Right forelimb (tissue), 1 donor: ENCODE data around the gene SH3TC1.

Experiments used
- DNase-seq: peaks from one replicate; pipeline ENCODE4 v3.0.0-alpha.2; 2018

The SH3TC1 gene

GRCh38 chr4:8280158-8280875, 81.2 kb downstream of the SH3TC1 start:
- no peak for DNase-seq

GRCh38 chr4:8280876-8281440, 81.9 kb downstream of the SH3TC1 start:
- no peak for DNase-seq

DNA sequence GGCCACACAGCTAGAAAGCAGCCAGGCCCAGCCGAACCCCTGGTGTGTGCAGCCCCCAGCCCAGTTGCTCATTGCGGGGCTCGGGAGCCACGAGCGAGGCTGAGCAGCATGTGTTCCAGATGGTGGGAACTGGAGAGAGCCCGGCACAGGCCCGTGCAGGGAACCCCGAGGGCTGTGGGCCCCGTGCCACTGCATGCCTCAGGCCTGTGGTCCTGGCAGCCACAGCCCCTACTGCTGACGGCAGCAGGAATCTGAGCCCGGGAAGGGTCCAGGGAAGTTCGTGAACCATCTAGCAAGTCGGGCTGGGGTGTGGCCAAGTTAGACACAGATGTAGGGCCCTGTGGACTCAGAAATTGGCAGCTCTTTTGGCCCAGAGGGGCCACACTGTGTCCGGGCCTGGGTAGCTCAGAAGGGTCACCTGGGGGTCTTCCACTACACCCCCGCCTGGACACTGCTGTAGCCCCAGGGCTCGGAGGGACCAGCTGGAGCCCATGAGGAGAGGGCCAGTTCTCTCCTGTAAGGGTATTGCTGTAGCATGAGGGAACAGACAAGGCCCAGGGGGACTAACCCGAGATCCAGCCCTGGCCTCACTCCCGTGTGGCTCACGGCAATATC, 82.5 kb downstream of the SH3TC1 start:
- DNase-seq = peak; percentile 87

- no peak for DNase-seq
Observed at GRCh38 chr4:8282134-8282641, 83.1 kb downstream of the SH3TC1 start.

DNA sequence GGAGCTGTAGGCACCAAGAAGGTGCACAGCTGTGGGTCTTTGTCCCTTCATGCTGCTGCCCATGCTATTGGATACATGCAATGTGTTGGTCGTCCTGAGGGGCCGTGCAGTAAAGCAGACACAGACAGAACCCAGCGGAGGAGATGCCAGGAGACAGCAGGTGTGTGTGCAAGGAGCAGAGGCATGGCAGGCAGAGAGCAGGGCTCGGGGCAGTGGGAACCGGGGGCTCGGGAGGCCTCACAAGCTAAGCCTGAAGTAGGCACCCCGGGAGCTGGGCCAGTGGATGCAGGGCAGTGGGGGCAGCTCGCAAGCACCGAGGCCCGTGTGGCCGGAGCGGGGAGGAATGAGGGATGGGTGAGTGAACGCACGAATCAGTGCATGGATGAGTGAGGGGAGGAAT, 83.7 kb downstream of the SH3TC1 start:
- DNase-seq = no peak

- no peak for DNase-seq
Observed at GRCh38 chr4:8283161-8283560, 84.1 kb downstream of the SH3TC1 start.

DNA sequence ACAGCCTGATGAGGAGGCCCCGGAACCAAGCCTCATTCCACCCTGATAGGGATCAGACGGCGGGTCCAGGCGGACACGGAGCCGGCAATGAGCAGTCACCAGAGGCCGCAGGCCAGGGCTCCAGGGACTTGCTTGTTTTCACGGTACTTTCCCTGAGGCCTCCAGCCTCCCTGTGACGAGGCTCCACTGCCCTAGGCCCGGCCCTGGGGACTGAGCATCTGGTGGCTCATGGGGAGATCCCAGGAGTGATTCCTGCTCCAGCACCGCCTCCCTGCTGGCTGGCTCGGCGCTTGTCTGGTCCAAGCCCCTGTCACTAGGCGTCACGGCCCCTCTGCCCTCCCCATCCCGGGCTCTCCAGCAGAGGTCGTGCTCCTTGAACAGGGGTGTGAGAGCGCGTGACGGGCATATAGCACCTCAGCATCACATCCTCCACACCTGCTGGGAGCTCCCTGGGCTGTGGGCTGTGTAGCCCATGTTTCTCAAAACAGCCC, 84.6 kb downstream of the SH3TC1 start:
- DNase-seq = no peak

- no peak for DNase-seq
Observed at GRCh38 chr4:8284391-8284790, 85.3 kb downstream of the SH3TC1 start.

- DNase-seq = no peak
Observed at GRCh38 chr4:8285143-8285975, 86.3 kb downstream of the SH3TC1 start.

DNA sequence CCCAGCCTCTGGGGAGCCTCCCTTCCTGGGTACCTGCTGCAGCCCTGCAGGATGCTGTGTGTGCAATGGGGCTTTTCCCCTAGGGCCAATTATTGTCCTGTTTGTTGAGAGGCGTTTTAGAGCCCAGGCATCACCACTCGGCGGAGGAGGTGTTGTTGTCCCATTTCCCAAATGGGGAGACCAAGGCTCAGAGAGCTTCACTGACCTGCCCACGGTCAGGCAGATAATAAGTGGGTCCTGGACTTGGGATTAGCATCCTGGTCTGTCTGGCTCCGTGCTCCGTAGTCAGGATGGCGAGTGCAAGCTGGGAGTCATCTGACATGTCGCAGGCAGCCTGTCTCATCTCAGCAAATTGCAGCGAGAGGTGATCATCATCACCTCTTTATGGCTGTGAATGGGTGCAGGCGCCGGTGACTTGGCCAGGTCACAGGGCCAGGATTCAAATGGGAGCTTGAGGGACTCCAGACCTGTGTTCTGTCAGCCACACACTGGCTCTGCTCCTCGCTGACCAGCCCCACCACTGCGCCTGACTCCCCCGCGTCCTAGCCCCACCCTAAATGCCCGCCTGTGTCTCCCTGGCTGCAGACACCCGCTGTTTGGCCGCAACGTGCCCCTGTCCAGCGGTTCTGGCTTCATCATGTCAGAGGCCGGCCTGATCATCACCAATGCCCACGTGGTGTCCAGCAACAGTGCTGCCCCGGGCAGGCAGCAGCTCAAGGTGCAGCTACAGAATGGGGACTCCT, 87.1 kb downstream of the SH3TC1 start:
- DNase-seq = peak; percentile 39

DNA sequence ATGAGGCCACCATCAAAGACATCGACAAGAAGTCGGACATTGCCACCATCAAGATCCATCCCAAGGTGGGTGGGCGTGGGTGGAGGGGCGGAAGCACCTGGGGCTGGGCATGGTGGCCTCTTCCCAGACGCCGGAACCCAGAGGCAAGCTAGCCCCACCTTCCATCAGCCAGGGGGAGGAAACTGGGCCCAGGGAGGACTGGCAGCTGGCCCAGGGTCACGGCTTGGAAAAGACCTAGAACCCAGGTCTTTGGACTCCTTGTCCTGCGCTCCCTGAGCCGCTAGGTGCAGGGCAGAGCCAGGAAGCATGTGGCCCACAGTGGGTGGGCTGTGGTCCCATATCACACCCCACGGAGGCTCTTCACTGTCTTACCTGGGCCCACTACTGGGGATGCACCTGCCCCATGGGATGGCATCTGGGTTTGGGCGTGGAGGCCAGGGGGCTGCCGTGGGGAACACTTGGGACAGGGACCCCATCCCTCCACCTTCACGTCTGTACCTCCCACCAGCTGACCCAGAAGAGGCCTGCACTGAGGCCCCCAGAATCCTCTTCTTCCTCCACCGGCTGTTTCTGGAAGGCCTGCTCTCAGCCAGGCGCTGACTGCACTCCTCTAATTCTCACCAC, 87.7 kb downstream of the SH3TC1 start:
- DNase-seq = peak; percentile 38

DNA sequence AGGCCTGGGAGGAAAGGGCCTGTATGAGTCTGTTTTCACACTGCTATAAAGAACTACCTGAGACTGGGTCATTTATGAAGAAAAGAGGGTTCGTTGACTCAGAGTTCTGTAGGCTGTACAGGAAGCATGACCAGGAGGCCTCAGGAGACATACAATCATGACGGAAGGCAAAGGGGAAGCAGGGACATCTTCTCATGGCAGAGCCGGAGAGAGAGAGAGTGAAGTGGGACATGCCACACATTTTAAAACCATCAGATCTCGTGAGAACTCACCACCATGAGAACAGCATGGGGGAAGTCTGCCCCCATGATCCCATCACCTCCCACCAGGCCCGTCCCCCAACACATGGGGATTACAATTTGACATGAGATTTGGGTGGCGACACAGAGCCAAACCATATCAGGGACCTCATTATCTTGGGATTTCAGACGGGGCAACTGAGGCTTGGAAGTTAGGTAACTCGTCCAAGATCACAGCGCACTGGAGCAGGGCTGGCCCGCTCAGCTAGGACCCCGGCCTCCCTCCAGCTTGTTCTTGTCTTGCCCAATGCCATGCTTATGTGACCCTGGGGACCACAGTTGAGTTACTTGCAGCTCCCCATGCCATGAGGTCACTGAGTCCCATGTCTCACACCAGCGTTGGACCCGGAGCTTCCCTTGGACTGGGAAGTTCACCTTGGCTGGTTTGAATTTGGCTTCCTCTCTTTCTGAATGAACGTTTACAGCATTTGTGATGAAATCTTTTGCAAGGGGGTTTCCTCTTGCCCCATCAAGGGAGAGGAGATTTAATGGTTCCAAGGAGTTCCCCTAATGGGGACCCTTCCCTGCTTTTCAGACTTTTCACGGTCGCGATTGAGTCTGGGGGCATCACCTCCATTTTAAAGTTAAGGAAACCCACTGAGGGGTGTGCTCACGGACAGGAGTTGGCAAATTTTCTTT, 88.5 kb downstream of the SH3TC1 start:
- peak; percentile 23 for DNase-seq

GRCh38 chr4:8289151-8289750, 90.2 kb downstream of the SH3TC1 start:
- DNase-seq = peak; percentile 16

GRCh38 chr4:8289956-8290700, 91.0 kb downstream of the SH3TC1 start:
- DNase-seq = peak; percentile 25

DNA sequence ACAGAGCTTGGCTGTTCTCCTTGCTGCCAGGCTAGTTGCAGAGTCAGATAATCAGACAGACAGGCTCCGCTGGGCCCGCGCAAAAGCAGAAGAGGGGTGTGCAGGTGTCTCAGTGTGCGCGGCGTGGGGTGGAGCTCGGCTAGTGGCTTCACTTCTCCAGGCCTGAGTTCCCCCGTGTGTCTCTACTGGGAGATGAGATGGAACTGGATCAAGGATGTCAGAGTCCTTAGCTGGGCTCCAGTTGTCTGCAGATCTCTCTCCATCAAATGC, 91.5 kb downstream of the SH3TC1 start:
- no peak for DNase-seq
